Spleen (tissue), 11 donors: ENCODE measurements around the gene SLC29A1. TPM values are rescaled to one million over a fixed set of nuclear protein-coding genes. Genes with fewer than 3 reads are reported as not detected.

ENCODE experiments used
- DNase-seq: peaks from one replicate; pipeline ENCODE4 v3.0.0-alpha.2; 2020
- H3K27ac ChIP-seq, 8 donors: fragments of 200-600 bp; sonication (generic) in 7 of 8; 1 replicate in 4 of 8; 2 replicates in 4 of 8; pipeline versions ENCODE4 v1.5.0 to v1.8.0; 2016 to 2021; ENCODE audit warnings: inconsistent platforms in 4 of 8, mild to moderate bottlenecking in 4 of 8, moderate library complexity in 1 of 8
- H3K27me3 ChIP-seq, 7 donors: fragments of 200-600 bp; sonication (generic) in 6 of 7; replicated peaks in 1 of 7; 1 replicate in 4 of 7; 2 replicates in 3 of 7; pipeline versions ENCODE4 v1.5.0 to v1.8.0; 2016 to 2021; ENCODE audit warnings: inconsistent platforms in 3 of 7, mild to moderate bottlenecking in 1 of 7
- H3K36me3 ChIP-seq, 6 donors: fragments of 200-600 bp; sonication (generic) in 5 of 6; 1 replicate in 4 of 6; 2 replicates in 2 of 6; pipeline versions ENCODE4 v1.5.0 to v1.8.0; 2016 to 2021; ENCODE audit warnings: inconsistent platforms in 2 of 6
- H3K4me1 ChIP-seq, 6 donors: fragments of 200-600 bp; sonication (generic) in 5 of 6; 1 replicate in 3 of 6; 2 replicates in 3 of 6; pipeline versions ENCODE4 v1.5.0 to v1.8.0; 2016 to 2021; ENCODE audit warnings: inconsistent platforms in 3 of 6
- H3K4me3 ChIP-seq, 8 donors: fragments of 200-600 bp; sonication (generic) in 7 of 8; 1 replicate in 4 of 8; 2 replicates in 4 of 8; pipeline versions ENCODE4 v1.5.0 to v1.8.0; 2016 to 2021; ENCODE audit warnings: inconsistent platforms in 4 of 8, mild to moderate bottlenecking in 4 of 8, moderate library complexity in 2 of 8
- H3K9me3 ChIP-seq, 8 donors: fragments of 200-600 bp; sonication (generic) in 7 of 8; 1 replicate in 4 of 8; 2 replicates in 4 of 8; pipeline versions ENCODE4 v1.5.0 to v1.8.0; 2016 to 2021; ENCODE audit warnings: inconsistent platforms in 4 of 8
- POLR2A ChIP-seq, 3 donors: fragments of 450-650 bp; IDR thresholded peaks; one replicate each; pipeline ENCODE4 v1.5.1; 2017; ENCODE audit warnings: antibody characterized with exemption in 3 of 3, mild to moderate bottlenecking in 1 of 3
- POLR2AphosphoS5 ChIP-seq, 3 donors: sonication (generic); formaldehyde crosslinking; IDR thresholded peaks; one replicate each; pipeline ENCODE4 v1.5.1; 2017; ENCODE audit warnings: antibody characterized with exemption in 3 of 3
- WGBS, 5 donors: extraction: QIAGEN DNeasy Blood & Tissue Kit in 3 of 5; methylation state at CpG; one replicate each; pipeline versions ENCODE4 v1.1.5 to v1.1.7; 2013 to 2018; 5-methylcytosine and 5-hydroxymethylcytosine counted together
- intact Hi-C: fragments of 100-400 bp; cut with DNase I; formaldehyde crosslinking; loops from one replicate; pipeline ENCODE4 v1.15.0; 2023; ENCODE audit warnings: low total_unique reads
- polyA plus RNA-seq, 3 donors: library from polyadenylated mRNA; stranded (reverse); fragments of 200-250 nt; gene quantifications; one replicate each; pipeline ENCODE4 v1.2.1, GENCODE V29; 2013
- total RNA-seq, 7 donors: library from RNA; depleted of rRNA in 3 of 7; stranded (reverse); fragments of >200 nt in 3 of 7; fragmentation: NEBNext Ultra II Directional in 4 of 7; extraction: Animal tissue kit (Norgen Biotek cat#: 25700) in 4 of 7; gene quantifications; one replicate each; pipeline versions ENCODE4 v1.1.0 to v1.2.1, GENCODE V29; 2016 to 2021
- TF ChIP-seq, protein P1 (sequence below), 11 experiments: fragments of 200-600 bp in 7 of 11; fragments of 450-650 bp in 4 of 11; sonication (generic) in 4 of 11; IDR thresholded peaks in 8 of 11; conservative IDR thresholded peaks in 3 of 11; 1 replicate in 7 of 11; 2 replicates in 4 of 11; pipeline versions ENCODE4 v1.4.0 to v1.8.0; 2016 to 2021; ENCODE audit warnings: antibody characterized with exemption in 11 of 11, inconsistent platforms in 4 of 11, mild to moderate bottlenecking in 1 of 11
- donor health status: healthy with polysubstance abuse.
- donor health status: DM: no; HTN: no; CAD: no; lungs with moderate emphysema.
- donor health status: DM: no; HTN: no; CAD: no.
- donor health status: Bipolar disorder and iron deficiency.
- donor health status: healthy.
- donor health status: DM: no; HTN: no; CAD: no.
- donor health status: DM: yes; HTN: yes; CAD: no.

Gene SLC29A1
- total and polyA plus RNA-seq, 10 donors, result 8.5 to 49.4 (median 30.4) TPM

DNA sequence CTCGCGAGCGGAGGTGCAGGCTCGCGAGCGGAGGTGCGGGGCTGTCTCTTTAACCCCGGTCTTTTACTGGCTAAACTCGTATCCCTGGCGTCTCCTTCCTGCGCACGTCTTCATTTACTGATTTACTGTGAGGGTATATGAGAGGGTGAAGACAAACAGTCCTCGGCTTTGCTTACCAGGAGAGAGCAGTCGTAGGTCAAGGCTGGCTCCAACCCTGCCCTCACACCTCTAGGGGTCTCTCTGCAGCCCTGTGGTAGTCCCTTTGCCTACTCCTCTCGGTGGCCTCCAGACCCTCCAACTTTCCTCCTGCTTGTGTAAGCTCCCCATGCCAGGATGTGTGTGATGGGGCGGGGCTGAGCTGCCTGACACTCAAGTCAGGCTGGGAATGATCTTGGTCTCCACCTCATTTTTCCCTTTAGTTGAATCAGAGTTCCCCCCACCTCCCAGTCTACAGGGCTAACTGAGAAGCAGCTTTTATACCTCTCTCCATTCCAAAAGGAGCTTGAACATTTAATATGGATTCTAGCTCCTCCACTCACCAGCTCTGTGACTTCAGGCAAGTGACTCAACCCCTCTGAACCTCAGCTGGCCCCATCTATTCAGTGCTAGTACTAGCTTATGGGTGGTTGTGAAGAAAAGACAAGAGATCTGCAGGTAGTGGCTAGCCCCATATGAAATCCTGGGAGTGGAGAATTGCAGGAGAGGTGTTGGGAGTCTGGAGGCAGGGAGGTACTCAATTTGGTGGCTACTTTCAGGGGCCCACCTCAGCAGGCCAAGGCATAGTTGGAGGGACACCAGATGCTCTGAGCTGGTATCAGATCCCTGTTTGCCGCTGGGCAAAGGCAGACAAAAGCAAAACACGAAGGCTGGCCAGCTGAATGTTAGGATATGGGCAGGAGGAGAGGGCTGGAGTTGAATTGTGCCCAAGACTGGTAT, 902 bp downstream of the SLC29A1 start:
- peak overlapping the region in 4 of 8 donors; percentile 48 to 80 (median 64) for H3K27ac ChIP-seq
- peak overlapping the region; percentile 60 to 80 (median 70) for H3K4me3 ChIP-seq
- intact Hi-C loops, result no loop called here
- H3K36me3 ChIP-seq, result peaks cover 0 to 5% (median 0%) of the 10 kb centered on the region in 6 donors
- WGBS, 5 donors, result 9 to 15% (median 13%) methylated on average over 15 to 18 of the region's 18 CpGs
- peaks cover 0 to 9% (median 0%) of the 10 kb centered on the region in 7 donors for H3K27me3 ChIP-seq
- H3K4me1 ChIP-seq, result peaks cover 25 to 85% (median 62%) of the 10 kb centered on the region in 6 donors
- TF ChIP-seq POLR2AphosphoS5 (IDR thresholded peaks at IDR 0.05) (no peak), POLR2A (IDR thresholded peaks at IDR 0.05) (no peak)
- TF ChIP-seq, protein P1, sequence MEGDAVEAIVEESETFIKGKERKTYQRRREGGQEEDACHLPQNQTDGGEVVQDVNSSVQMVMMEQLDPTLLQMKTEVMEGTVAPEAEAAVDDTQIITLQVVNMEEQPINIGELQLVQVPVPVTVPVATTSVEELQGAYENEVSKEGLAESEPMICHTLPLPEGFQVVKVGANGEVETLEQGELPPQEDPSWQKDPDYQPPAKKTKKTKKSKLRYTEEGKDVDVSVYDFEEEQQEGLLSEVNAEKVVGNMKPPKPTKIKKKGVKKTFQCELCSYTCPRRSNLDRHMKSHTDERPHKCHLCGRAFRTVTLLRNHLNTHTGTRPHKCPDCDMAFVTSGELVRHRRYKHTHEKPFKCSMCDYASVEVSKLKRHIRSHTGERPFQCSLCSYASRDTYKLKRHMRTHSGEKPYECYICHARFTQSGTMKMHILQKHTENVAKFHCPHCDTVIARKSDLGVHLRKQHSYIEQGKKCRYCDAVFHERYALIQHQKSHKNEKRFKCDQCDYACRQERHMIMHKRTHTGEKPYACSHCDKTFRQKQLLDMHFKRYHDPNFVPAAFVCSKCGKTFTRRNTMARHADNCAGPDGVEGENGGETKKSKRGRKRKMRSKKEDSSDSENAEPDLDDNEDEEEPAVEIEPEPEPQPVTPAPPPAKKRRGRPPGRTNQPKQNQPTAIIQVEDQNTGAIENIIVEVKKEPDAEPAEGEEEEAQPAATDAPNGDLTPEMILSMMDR (IDR thresholded peaks at IDR 0.05 in 8 of 11, conservative IDR thresholded peaks at IDR 0.05 in 3 of 11), result no peak
- peak; percentile 65 for DNase-seq
- H3K9me3 ChIP-seq, result no peaks in the 10 kb centered on the region

DNA sequence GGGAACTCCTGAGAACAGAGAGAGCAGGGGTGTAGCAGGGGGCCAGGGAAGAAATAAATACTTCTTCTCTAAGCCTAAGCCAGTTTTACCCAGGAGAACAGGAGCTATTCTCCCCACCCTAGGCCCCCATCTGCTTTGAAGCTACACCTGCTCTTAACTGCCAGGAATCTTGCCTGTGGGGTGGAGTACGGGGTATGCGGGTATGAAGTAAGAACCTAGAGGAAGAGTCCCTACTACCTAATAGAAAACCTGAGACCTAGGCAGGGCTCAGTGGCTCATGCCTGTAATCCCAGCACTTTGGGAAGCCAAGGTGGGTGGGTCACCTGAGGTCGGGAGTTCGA, 1.5 kb downstream of the SLC29A1 start:
- TF ChIP-seq POLR2AphosphoS5 (IDR thresholded peaks at IDR 0.05), result no peak
- TF ChIP-seq POLR2A (IDR thresholded peaks at IDR 0.05), result no peak
- TF ChIP-seq, protein P1 (IDR thresholded peaks at IDR 0.05 in 8 of 11, conservative IDR thresholded peaks at IDR 0.05 in 3 of 11), result no peak
- H3K27ac ChIP-seq, result no peak overlapping the region
- WGBS, 5 donors, result 91 to 96% (median 94%) methylated on average over 4 of the region's 4 CpGs
- peaks cover 0 to 10% (median 0%) of the 10 kb centered on the region in 6 donors for H3K36me3 ChIP-seq
- peaks cover 0 to 3% (median 0%) of the 10 kb centered on the region in 7 donors for H3K27me3 ChIP-seq
- intact Hi-C loops, result no loop called here
- H3K4me1 ChIP-seq, result peaks cover 24 to 85% (median 59%) of the 10 kb centered on the region in 6 donors
- DNase-seq, result no peak
- H3K9me3 ChIP-seq, result no peaks in the 10 kb centered on the region
- no peak overlapping the region for H3K4me3 ChIP-seq

DNA sequence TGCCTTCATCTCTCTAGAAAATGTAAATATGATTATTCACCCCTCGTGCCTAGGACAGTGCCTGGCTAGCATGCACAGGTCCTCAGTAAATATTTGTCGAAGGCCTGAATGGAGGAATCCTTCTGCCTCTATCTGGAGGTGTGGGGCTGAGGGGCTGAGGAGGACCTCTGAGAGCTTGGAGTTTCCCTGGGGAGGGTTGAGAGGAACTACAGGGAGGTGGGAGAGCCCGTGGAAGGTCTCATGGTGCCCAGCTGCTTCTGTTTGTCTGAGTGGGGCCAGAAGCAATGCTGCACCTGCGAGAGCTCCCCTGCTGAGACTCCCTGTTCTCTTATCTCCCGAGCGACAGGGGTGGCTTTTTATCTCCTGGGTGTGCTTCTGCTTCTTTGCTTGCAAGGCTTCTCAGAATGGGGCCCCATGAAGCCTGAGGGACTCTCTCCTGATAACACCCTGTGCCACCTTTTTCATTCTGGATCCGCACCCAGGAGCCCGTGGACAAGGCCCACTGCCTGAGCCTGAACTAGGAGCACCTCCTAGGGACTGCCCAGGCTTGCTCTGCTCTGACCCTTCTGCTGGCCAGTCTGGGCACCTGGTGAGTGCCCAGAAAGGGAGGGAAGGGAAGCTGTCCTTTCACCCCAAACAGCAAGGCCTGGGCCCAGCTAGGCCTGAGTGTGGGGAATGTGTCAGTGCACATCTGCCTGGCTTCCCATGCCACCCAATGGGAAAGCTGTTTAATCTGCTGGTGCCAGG, 2.4 kb downstream of the SLC29A1 start:
- Histone ChIP-seq H3K4me1 (peaks cover 23 to 81% (median 55%) of the 10 kb centered on the region in 6 donors), H3K36me3 (peaks cover 0 to 17% (median 0%) of the 10 kb centered on the region in 6 donors), H3K27ac (peak overlapping the region in 1 of 8 donors; percentile 37), H3K9me3 (no peaks in the 10 kb centered on the region), H3K27me3 (peaks cover 0 to 3% (median 0%) of the 10 kb centered on the region in 7 donors), H3K4me3 (no peak overlapping the region)
- intact Hi-C loops, result no loop called here
- DNase-seq, result no peak
- 78 to 85% (median 85%) methylated on average over 8 of the region's 8 CpGs for WGBS, 5 donors
- TF ChIP-seq POLR2A (IDR thresholded peaks at IDR 0.05), result no peak
- TF ChIP-seq, protein P1 (IDR thresholded peaks at IDR 0.05 in 8 of 11, conservative IDR thresholded peaks at IDR 0.05 in 3 of 11), result no peak
